HepG2 (cell line): ENCODE results near the gene DSTN. TPM values are rescaled to one million over a fixed set of nuclear protein-coding genes. Genes with fewer than 3 reads are reported as not detected.

Experiments
- DNMT3B ChIP-seq: conservative IDR thresholded peaks from 2 replicates; pipeline ENCODE4 v1.6.1; 2016; ENCODE audit warnings: missing biosample characterization, control low read depth
- DR1 ChIP-seq: sonication (generic); formaldehyde crosslinking; IDR thresholded peaks from 2 replicates; pipeline ENCODE4 v1.8.0; 2021; ENCODE audit warnings: mild to moderate bottlenecking, missing genetic modification reagents, inconsistent platforms
- HNRNPUL1 ChIP-seq: fragments of 200-400 bp; formaldehyde crosslinking; IDR thresholded peaks from 2 replicates; pipeline ENCODE4 v1.6.1; 2017; ENCODE audit warnings: low read depth, mild to moderate bottlenecking, low read length, moderate library complexity
- HOXA7 ChIP-seq: sonication (generic); formaldehyde crosslinking; IDR thresholded peaks from 2 replicates; pipeline ENCODE4 v1.8.1; 2022; ENCODE audit warnings: mild to moderate bottlenecking, missing genetic modification reagents, moderate library complexity
- KLF11 ChIP-seq: IDR thresholded peaks from 2 replicates; pipeline ENCODE4 v1.6.1; 2016; ENCODE audit warnings: missing compliant biosample characterization
- MED8 ChIP-seq: sonication (generic); formaldehyde crosslinking; IDR thresholded peaks from 2 replicates; pipeline ENCODE4 v1.8.1; 2023; ENCODE audit warnings: mild to moderate bottlenecking, missing genetic modification reagents; ENCODE audit not compliant: insufficient replicate concordance
- MLX ChIP-seq: IDR thresholded peaks from 2 replicates; pipeline ENCODE4 v1.6.1; 2016
- ZMAT5 ChIP-seq: sonication (generic); formaldehyde crosslinking; IDR thresholded peaks from 2 replicates; pipeline ENCODE4 v1.5.0; 2020; ENCODE audit warnings: mild to moderate bottlenecking, low read depth, missing genetic modification reagents, borderline replicate concordance
- ZNF274 ChIP-seq: sonication (generic); formaldehyde crosslinking; IDR thresholded peaks from 2 replicates; pipeline ENCODE4 v1.5.1; 2020; ENCODE audit warnings: mild to moderate bottlenecking, missing genetic modification reagents
- ZNF652 ChIP-seq: IDR thresholded peaks from 2 replicates; pipeline ENCODE4 v1.6.1; 2016; ENCODE audit warnings: low read depth, borderline replicate concordance
- polyA plus RNA-seq, 8 experiments: library from polyadenylated mRNA; depleted of rRNA in 3 of 8; stranded (reverse) in 7 of 8; unstranded in 1 of 8; fragments of >200 nt; fragmentation: Illumina TruSeq in 4 of 8; extraction: Trizol in 4 of 8; gene quantifications; 2 replicates each; pipeline versions ENCODE4 v1.2.1 to v1.2.3, GENCODE V29; 2011 to 2016; ENCODE audit warnings: low read depth in 4 of 8, missing spikeins in 1 of 8, mixed read lengths in 1 of 8; ENCODE audit not compliant: insufficient read depth in 1 of 8
- total RNA-seq, 5 experiments: library from RNA; depleted of rRNA; stranded (reverse); fragments of >200 nt; fragmentation: Illumina TruSeq; extraction: Trizol; gene quantifications; 2 replicates each; pipeline ENCODE4 v1.2.3, GENCODE V29; 2016; ENCODE audit warnings: low read depth in 1 of 5
- TF ChIP-seq, protein P1 (sequence below), 2 experiments: sonication (generic) in 1 of 2; formaldehyde crosslinking in 1 of 2; IDR thresholded peaks; 2 replicates each; pipeline versions ENCODE4 v1.6.1 to v1.9.0; 2014 to 2022; ENCODE audit warnings: antibody characterized with exemption in 1 of 2, borderline replicate concordance in 1 of 2, inconsistent platforms in 1 of 2, low read depth in 1 of 2, missing genetic modification reagents in 1 of 2
- TF ChIP-seq, protein P2 (sequence below): sonication (generic); formaldehyde crosslinking; IDR thresholded peaks from 2 replicates; pipeline ENCODE4 v1.5.1; 2020; ENCODE audit warnings: mild to moderate bottlenecking, missing genetic modification reagents, moderate library complexity
- TF ChIP-seq, protein P3 (sequence below): sonication (generic); formaldehyde crosslinking; IDR thresholded peaks from 2 replicates; pipeline ENCODE4 v1.4.0; 2020; ENCODE audit warnings: mild to moderate bottlenecking, missing genetic modification reagents
- TF ChIP-seq, protein P4 (sequence below): sonication (generic); formaldehyde crosslinking; IDR thresholded peaks from 2 replicates; pipeline ENCODE4 v1.9.0; 2021; ENCODE audit warnings: missing genetic modification reagents, borderline replicate concordance

DSTN gene
- total and polyA plus RNA-seq, 2 of the 13 experiments (the other 11 are each of a cell fraction or from before 2014, with no cell fraction given), result 27.6 to 106 TPM

- TF ChIP-seq, protein P1, sequence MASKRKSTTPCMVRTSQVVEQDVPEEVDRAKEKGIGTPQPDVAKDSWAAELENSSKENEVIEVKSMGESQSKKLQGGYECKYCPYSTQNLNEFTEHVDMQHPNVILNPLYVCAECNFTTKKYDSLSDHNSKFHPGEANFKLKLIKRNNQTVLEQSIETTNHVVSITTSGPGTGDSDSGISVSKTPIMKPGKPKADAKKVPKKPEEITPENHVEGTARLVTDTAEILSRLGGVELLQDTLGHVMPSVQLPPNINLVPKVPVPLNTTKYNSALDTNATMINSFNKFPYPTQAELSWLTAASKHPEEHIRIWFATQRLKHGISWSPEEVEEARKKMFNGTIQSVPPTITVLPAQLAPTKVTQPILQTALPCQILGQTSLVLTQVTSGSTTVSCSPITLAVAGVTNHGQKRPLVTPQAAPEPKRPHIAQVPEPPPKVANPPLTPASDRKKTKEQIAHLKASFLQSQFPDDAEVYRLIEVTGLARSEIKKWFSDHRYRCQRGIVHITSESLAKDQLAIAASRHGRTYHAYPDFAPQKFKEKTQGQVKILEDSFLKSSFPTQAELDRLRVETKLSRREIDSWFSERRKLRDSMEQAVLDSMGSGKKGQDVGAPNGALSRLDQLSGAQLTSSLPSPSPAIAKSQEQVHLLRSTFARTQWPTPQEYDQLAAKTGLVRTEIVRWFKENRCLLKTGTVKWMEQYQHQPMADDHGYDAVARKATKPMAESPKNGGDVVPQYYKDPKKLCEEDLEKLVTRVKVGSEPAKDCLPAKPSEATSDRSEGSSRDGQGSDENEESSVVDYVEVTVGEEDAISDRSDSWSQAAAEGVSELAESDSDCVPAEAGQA (IDR thresholded peaks at IDR 0.05; ENCODE audit: low read depth), result peak; percentile 59; the same call in 1 of the 2 replicates
- TF ChIP-seq, protein P1 (CRISPR knock-in tag; IDR thresholded peaks at IDR 0.05; ENCODE audit: borderline replicate concordance), result no peak
- TF ChIP-seq, protein P2, sequence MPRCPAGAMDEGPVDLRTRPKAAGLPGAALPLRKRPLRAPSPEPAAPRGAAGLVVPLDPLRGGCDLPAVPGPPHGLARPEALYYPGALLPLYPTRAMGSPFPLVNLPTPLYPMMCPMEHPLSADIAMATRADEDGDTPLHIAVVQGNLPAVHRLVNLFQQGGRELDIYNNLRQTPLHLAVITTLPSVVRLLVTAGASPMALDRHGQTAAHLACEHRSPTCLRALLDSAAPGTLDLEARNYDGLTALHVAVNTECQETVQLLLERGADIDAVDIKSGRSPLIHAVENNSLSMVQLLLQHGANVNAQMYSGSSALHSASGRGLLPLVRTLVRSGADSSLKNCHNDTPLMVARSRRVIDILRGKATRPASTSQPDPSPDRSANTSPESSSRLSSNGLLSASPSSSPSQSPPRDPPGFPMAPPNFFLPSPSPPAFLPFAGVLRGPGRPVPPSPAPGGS, result peak; percentile 88
- TF ChIP-seq ZNF652 (CRISPR knock-in tag), result no peak
- TF ChIP-seq ZNF274 (CRISPR knock-in tag), result 0 out of 2 replicates have a peak, but pooled peaks have one; percentile 17
- TF ChIP-seq MLX, result no peak
- no peak; the same call in 1 of the 2 replicates for TF ChIP-seq KLF11 (CRISPR knock-in tag)
- peak; percentile 28; the same call in 1 of the 2 replicates for TF ChIP-seq HNRNPUL1
- peak; percentile 30; the same call in 1 of the 2 replicates for TF ChIP-seq DR1 (CRISPR knock-in tag)
- no peak for TF ChIP-seq MED8 (CRISPR knock-in tag)
- TF ChIP-seq DNMT3B (CRISPR knock-in tag), result no peak
- TF ChIP-seq HOXA7 (CRISPR knock-in tag), result no peak
- TF ChIP-seq, protein P3, sequence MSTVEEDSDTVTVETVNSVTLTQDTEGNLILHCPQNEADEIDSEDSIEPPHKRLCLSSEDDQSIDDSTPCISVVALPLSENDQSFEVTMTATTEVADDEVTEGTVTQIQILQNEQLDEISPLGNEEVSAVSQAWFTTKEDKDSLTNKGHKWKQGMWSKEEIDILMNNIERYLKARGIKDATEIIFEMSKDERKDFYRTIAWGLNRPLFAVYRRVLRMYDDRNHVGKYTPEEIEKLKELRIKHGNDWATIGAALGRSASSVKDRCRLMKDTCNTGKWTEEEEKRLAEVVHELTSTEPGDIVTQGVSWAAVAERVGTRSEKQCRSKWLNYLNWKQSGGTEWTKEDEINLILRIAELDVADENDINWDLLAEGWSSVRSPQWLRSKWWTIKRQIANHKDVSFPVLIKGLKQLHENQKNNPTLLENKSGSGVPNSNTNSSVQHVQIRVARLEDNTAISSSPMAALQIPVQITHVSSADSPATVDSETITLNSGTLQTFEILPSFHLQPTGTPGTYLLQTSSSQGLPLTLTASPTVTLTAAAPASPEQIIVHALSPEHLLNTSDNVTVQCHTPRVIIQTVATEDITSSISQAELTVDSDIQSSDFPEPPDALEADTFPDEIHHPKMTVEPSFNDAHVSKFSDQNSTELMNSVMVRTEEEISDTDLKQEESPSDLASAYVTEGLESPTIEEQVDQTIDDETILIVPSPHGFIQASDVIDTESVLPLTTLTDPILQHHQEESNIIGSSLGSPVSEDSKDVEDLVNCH (CRISPR knock-in tag), result no peak
- no peak for TF ChIP-seq ZMAT5 (CRISPR knock-in tag)
- TF ChIP-seq, protein P4, sequence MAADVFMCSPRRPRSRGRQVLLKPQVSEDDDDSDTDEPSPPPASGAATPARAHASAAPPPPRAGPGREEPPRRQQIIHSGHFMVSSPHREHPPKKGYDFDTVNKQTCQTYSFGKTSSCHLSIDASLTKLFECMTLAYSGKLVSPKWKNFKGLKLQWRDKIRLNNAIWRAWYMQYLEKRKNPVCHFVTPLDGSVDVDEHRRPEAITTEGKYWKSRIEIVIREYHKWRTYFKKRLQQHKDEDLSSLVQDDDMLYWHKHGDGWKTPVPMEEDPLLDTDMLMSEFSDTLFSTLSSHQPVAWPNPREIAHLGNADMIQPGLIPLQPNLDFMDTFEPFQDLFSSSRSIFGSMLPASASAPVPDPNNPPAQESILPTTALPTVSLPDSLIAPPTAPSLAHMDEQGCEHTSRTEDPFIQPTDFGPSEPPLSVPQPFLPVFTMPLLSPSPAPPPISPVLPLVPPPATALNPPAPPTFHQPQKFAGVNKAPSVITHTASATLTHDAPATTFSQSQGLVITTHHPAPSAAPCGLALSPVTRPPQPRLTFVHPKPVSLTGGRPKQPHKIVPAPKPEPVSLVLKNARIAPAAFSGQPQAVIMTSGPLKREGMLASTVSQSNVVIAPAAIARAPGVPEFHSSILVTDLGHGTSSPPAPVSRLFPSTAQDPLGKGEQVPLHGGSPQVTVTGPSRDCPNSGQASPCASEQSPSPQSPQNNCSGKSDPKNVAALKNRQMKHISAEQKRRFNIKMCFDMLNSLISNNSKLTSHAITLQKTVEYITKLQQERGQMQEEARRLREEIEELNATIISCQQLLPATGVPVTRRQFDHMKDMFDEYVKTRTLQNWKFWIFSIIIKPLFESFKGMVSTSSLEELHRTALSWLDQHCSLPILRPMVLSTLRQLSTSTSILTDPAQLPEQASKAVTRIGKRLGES, result no peak
These were observed at the start of gene DSTN (continued) for GRCh38 chr20:17569616-17570346.
